ENCODE data around the gene PDE3B.
"Not testable (repeated sequence)": the region's sequence is repeated elsewhere in the genome, so short reads cannot be mapped to it uniquely, and the experiment has no call there.

Gene PDE3B

DNA sequence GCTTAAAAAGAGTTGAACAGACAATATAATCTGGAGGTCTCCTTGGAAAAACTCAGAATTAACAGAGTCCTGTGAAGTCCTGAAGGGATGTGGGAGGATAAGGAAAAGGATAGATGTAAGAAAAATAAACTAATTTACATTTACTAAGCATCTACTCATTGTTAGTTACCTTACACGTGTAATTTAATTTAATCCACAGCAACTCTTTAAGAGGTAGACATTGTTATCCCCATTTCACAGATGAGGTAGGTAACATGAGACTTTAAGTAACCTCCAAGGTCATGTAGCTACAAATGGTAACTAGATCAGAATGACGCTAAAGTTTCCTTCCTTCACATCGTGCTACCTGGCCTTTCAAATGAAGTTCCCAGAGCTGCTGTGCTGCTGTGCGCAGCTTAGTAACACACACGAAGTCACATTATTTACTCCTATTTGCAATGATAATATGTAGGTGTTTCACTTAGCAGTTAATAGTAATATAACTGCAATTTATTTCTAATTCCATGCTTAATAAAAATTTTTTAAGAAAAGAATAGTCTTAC is 5.7 kb upstream of the PDE3B start:
- no peak for DNase-seq (ENCODE audit: low read depth, low spot score)
- no peak overlapping the region for H3K4me3 ChIP-seq (ENCODE audit: low read length)

DNA sequence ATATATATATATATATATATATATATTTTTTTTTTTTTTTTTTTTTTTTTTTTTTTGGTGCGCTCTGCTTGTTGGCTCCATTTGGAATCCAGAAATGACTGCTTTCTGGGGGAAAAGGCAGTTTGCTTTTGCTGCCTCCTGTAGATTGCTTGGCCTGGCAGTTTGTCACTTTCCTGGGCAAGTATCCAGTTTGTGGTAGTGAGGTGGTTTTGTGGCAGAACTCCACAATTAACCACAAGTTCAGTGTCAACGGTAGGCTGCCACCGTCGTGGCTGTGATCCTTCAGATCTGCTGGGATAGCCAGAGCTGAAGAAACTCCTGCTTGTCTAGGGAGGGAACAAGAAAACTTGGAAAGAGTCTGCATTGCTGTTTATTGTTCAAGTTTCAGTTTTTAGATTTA is 5.0 kb upstream of the PDE3B start:
- no peak overlapping the region; the same call in 1 of the 2 replicates for H3K4me3 ChIP-seq (ENCODE audit: low read length)
- peak; percentile 92 for DNase-seq (ENCODE audit: low read depth, low spot score)

DNA sequence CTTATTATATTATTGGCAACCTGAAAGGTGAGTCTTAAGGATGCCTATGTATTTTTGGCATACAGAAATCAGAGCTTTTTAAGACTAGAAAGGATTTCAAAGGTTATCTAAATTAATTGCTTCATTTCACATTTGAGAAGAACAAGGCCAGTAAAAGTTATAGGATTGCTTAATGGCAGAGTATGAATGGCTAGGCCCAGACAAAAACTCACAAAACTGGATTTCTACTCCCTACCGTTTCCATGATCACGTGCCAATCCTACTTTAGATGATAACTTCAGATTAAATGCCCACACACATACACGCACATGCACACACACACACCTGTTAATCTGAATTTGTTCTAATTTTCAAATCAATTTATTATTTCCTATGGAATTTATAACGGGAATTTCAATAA is 1.8 kb upstream of the PDE3B start:
- DNase-seq (ENCODE audit: low read depth, low spot score): no peak
- H3K4me3 ChIP-seq (ENCODE audit: low read length): no peak overlapping the region

DNA sequence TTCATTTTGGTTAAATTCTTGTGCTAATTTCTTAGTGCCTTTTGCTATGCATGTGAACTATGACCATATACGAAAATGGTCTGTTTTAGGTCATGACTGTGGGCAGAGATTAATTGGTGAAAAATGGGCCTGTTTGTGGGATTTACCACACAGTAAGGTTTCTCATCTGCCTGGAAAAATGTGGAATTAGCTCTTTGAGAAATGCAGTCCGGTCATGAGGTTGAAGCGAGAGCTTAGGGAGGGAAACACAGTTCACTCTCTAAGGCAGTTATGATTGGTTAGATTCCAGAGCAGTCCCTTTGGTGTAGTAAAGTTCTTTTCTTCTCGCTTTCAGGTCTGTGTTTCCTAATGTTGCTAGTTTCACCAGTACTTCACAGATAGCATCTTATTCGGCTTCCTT is 1.2 kb upstream of the PDE3B start:
- no peak for DNase-seq (ENCODE audit: low read depth, low spot score)
- peak overlapping the region; percentile 86 for H3K4me3 ChIP-seq (ENCODE audit: low read length)

GRCh38 chr11:14642873-14643696 is 519 bp upstream of the PDE3B start:
- peak overlapping the region; percentile 86 for H3K4me3 ChIP-seq (ENCODE audit: low read length)
- DNase-seq (ENCODE audit: low read depth, low spot score): no peak

GRCh38 chr11:14644226-14645014 is 816 bp downstream of the PDE3B start:
- no peak for DNase-seq (ENCODE audit: low read depth, low spot score)
- peak overlapping the region; percentile 86 for H3K4me3 ChIP-seq (ENCODE audit: low read length)

DNA sequence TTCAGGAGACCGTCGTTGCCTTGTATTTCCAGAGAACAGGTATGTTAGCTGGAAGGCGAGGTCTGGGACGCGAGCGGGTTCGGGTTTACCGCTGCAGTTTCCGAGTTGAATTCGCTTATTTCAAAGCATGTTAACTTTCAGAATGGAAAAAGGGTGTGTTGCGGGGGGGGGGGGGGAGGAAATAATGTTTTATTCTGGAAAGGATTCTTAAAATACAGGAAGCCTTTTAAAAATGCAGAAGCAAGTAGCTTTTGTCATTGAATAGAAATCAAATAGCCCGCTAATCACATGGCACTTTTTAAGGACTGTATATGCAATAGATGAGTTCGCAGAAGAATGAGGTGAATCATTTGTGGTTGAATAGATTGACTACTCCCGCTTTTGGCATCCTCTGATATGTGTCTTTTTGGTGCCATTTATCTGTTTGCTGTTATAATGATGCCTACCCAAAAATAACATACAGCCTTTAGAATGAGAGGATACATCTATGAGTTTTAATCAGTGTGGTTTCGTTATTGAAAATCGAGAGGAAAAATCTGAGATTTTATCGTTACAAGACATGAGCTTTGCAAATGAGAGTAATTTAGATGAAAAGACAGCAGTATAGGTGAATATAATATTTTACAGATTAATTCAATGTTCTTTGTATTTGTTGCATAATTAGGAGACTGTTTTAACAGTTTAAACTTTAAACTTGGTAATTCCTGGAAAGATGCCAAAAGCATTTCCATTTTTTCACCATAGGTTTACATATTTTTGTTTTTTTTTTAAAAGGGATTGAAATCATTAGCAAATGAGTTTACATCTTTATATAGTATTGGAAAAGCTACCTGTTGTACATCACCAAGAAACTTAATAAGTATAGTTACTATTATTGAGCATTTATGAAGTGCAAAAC is 1.7 kb downstream of the PDE3B start:
- DNase-seq (ENCODE audit: low read depth, low spot score): no peak
- peak overlapping the region; percentile 86 for H3K4me3 ChIP-seq (ENCODE audit: low read length)

- H3K4me3 ChIP-seq (ENCODE audit: low read length): peak overlapping the region; percentile 86
Measured at GRCh38 chr11:14645985-14646900, 2.6 kb downstream of the PDE3B start.

DNA sequence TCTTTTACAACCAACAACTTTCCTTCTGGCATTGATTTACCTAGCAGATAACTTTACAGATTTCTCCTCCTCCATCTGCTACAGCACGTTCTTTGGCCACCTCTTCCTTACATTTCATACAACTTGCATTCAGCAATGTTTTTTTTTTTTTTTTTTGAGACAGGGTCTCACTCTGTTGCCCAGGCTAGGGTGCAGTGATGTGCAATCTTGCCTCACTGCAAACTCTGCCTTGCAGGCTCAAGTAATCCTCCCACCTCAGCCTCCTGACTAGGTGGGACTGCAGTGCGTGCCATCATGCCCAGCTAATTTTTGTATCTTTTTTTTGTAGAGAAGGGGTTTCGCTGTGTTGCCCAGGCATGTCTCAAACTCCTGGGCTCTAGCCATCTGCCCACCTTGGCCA is 6.5 kb downstream of the PDE3B start:
- H3K4me3 ChIP-seq (ENCODE audit: low read length): no peak overlapping the region

More at GRCh38 chr11:14645985-14646900, 2.6 kb downstream of the PDE3B start:
- no peak for DNase-seq (ENCODE audit: low read depth, low spot score)

GRCh38 chr11:14653090-14653489 is 9.5 kb downstream of the PDE3B start:
- no peak for DNase-seq (ENCODE audit: low read depth, low spot score)
- no peak overlapping the region for H3K4me3 ChIP-seq (ENCODE audit: low read length)

More for the DNA sequence above, 6.5 kb downstream of the PDE3B start:
- no peak for DNase-seq (ENCODE audit: low read depth, low spot score)

DNA sequence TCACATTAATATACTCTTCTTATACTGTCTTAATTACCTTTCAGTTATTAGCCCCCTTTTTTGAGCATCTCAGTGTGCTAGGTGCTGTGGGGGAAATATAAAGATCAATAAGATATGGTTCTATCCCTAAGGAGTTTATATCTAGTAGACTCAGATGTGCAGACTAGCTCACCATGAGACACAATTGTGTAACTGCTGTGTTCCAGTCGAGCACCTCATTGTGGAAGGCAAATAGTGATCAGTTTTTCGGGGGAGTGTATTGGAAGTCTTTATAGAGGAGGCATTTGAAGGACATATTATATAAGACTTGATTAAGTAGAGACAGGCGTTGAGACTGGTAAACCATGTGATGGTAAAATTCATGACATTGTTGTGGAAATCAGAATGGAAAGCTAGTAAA is 11.8 kb downstream of the PDE3B start:
- H3K4me3 ChIP-seq (ENCODE audit: low read length): no peak overlapping the region
- DNase-seq (ENCODE audit: low read depth, low spot score): no peak

DNA sequence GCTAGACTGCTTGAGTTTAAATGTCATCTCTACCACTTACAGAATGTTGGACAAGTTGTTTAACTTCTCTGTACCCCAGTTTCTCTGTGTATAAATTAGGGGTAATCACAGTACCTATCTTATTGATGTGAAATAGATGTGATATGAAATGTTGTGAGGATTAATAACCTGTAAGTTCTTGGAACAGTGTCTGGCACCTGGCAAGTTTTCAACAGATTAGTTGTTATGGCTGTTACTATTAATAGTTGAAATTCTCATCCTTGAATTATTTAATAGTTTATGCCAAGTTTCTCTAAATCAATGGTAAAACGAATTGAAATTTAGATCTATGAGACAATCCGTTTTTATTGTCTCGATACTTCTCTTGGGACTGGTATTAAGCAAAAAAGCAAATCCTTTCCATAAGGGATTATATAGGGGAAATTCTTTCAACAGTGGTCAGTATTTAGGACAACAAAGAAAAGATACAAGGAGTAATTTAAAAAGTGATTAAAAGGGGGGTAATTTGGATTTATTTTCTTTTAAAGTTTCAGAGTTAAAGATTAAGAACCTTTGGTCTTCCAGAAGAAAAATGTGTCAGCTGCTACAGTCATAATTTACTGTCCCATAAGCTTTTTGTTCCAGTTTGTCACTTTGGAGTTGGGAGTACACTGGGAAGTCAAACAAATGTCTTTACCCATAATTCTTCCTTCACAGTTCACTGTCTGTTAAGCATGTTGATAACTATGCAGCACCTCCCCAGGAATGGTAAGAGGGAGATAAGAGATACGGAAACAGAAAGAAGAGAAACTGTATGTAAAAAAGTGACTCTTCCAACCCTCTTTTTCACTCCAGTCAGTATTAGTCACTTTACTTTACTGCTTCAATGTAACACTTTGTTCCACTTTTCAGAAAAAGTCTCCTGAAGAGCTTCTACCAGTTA is 13.2 kb downstream of the PDE3B start:
- no peak for DNase-seq (ENCODE audit: low read depth, low spot score)
- H3K4me3 ChIP-seq (ENCODE audit: low read length): no peak overlapping the region

GRCh38 chr11:14657841-14658240 is 14.2 kb downstream of the PDE3B start:
- H3K4me3 ChIP-seq (ENCODE audit: low read length): no peak overlapping the region
- DNase-seq (ENCODE audit: low read depth, low spot score): no peak

DNA sequence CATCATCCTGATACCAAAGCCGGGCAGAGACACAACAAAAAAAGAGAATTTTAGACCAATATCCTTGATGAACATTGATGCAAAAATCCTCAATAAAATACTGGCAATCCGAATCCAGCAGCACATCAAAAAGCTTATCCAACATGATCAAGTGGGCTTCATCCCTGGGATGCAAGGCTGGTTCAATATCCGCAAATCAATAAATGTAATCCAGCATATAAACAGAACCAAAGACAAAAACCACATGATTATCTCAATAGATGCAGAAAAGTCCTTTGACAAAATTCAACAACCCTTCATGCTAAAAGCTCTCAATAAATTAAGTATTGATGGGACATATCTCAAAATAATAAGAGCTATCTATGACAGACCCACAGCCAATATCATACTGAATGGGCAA is 21.3 kb downstream of the PDE3B start:
- DNase-seq (ENCODE audit: low read depth, low spot score); H3K4me3 ChIP-seq (ENCODE audit: low read length): not testable (repeated sequence)

- DNase-seq (ENCODE audit: low read depth, low spot score); H3K4me3 ChIP-seq (ENCODE audit: low read length): not testable (repeated sequence)
Measured at GRCh38 chr11:14667329-14667728, 23.7 kb downstream of the PDE3B start.

GRCh38 chr11:14668731-14669301 is 25.2 kb downstream of the PDE3B start:
- DNase-seq (ENCODE audit: low read depth, low spot score): no peak
- no peak overlapping the region for H3K4me3 ChIP-seq (ENCODE audit: low read length)

DNA sequence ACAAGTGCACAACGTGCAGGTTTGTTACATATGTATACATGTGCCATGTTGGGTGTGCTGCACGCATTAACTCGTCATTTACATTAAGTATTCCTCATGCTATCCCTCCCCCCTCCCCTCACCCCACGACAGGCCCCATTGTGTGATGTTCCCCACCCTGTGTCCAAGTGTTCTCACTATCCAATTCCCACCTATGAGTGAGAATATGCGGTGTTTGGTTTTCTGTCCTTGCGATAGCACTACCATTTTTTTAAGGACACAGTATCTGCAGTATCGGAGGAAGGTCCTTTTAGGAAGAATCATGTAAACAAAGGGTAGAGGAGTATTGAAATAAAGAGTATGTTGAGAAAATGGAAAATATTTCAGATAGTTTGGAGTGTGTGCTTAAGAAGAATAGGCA is 25.9 kb downstream of the PDE3B start:
- H3K4me3 ChIP-seq (ENCODE audit: low read length): no peak overlapping the region
- no peak for DNase-seq (ENCODE audit: low read depth, low spot score)

All from Jurkat, Clone E6-1 (cell line).